Measurements from ENCODE around the gene BRD3. TPM values are rescaled to one million over a fixed set of nuclear protein-coding genes. Genes with fewer than 3 reads are reported as not detected.

BRD3 gene
- total RNA-seq, 1 experiment from 2014 or later = 63.1 TPM

- Histone ChIP-seq H3K56ac (ENCODE audit: insufficient read length, low read depth, low read length) (no peak overlapping the region), H3K9me3 (ENCODE audit: control insufficient read depth, low read depth, low read length) (no peaks in the 10 kb centered on the region), H3K9ac (ENCODE audit: extremely low read depth, insufficient read length, low read length) (no peak overlapping the region), H3K27ac (ENCODE audit: insufficient read length, low read depth, low read length) (no peak overlapping the region), H3K14ac (ENCODE audit: insufficient read depth, low read length) (no peak overlapping the region), H3K79me2 (ENCODE audit: insufficient read depth, low read length) (no peaks in the 10 kb centered on the region), H2BK20ac (ENCODE audit: low read depth, low read length, poor library complexity, severe bottlenecking) (no peak overlapping the region), H3K23ac (ENCODE audit: insufficient read length, low read depth, low read length) (no peak overlapping the region), H4K5ac (ENCODE audit: insufficient read length, low read depth, low read length) (no peak overlapping the region), H3K18ac (ENCODE audit: insufficient read length, low read depth, low read length) (no peak overlapping the region), H2BK5ac (ENCODE audit: insufficient read length, low read length) (no peak overlapping the region), H3K79me1 (ENCODE audit: insufficient read depth, low read depth, low read length, poor library complexity, severe bottlenecking) (no peaks in the 10 kb centered on the region), H4K91ac (ENCODE audit: insufficient read length, low read depth, low read length) (no peak overlapping the region), H2AFZ (ENCODE audit: low read length) (no peak overlapping the region), H2BK15ac (ENCODE audit: low read depth, low read length) (no peak overlapping the region), H4K8ac (replicated peaks; ENCODE audit: insufficient read length, low read depth, low read length) (no peak overlapping the region), H3K23me2 (ENCODE audit: insufficient read length, low read depth, low read length, poor library complexity, severe bottlenecking) (no peaks in the 10 kb centered on the region), H3K4me1 (ENCODE audit: insufficient read depth, low read length) (no peaks in the 10 kb centered on the region), H2BK120ac (ENCODE audit: low read depth, low read length, poor library complexity, severe bottlenecking) (no peak overlapping the region), H3K4ac (ENCODE audit: low read depth, low read length) (no peak overlapping the region), H4K20me1 (ENCODE audit: control insufficient read depth, insufficient read depth, insufficient read length) (no peaks in the 10 kb centered on the region), H2AK5ac (ENCODE audit: insufficient read length, low read length) (no peak overlapping the region), H3K4me2 (ENCODE audit: insufficient read depth, insufficient read length, low read length) (no peak overlapping the region), H3K27me3 (ENCODE audit: insufficient read depth, low read length) (no peaks in the 10 kb centered on the region), H3T11ph (ENCODE audit: low read length) (no peak overlapping the region), H2BK12ac (ENCODE audit: insufficient read length, low read depth, low read length) (no peak overlapping the region)
- no peak for DNase-seq
- TF ChIP-seq CTCF (conservative IDR thresholded peaks at IDR 0.05) = no peak
- no peaks in the 10 kb centered on the region for H3K4me1 Mint-ChIP-seq
- no peaks in the 10 kb centered on the region for H3K9me3 Mint-ChIP-seq
- no CpG with 5 or more reads among the region's 21 CpGs for WGBS (ENCODE audit: extremely low coverage, insufficient read length, low lambda C conversion rate)
- no peak overlapping the region for H3K4me3 Mint-ChIP-seq
- H3K36me3 Mint-ChIP-seq (ENCODE audit: insufficient read depth in 1 of 3, low read depth in 3 of 3) = peaks cover 27 to 88% (median 75%) of the 10 kb centered on the region in 3 experiments
- no peaks in the 10 kb centered on the region for H3K27me3 Mint-ChIP-seq (ENCODE audit: low read depth)
- H3K27ac Mint-ChIP-seq = no peak overlapping the region
These were observed 20.7 kb downstream of the BRD3 start for GRCh38 chr9:134046894-134047681.

Data from H9 (cell line).